Suprapubic skin (tissue), 3 donors: ENCODE data around the gene NDUFA13.

Source experiments
- CTCF ChIP-seq, 2 donors: fragments of 200-600 bp in 1 of 2; fragments of 450-650 bp in 1 of 2; sonication (generic) in 1 of 2; IDR thresholded peaks; one replicate each; pipeline ENCODE4 v1.5.1; 2016 to 2019; ENCODE audit warnings: antibody characterized with exemption in 2 of 2, mild to moderate bottlenecking in 1 of 2, moderate library complexity in 1 of 2
- EP300 ChIP-seq: sonication (generic); formaldehyde crosslinking; IDR thresholded peaks from one replicate; pipeline ENCODE4 v1.6.1; 2017; ENCODE audit warnings: antibody characterized with exemption
- POLR2A ChIP-seq, 2 donors: fragments of 450-650 bp; IDR thresholded peaks; one replicate each; pipeline ENCODE4 v1.6.1; 2017; ENCODE audit warnings: antibody characterized with exemption in 2 of 2, mild to moderate bottlenecking in 2 of 2, moderate library complexity in 2 of 2

GRCh38 chr19:19491321-19492025, 24.6 kb upstream of the NDUFA13 start:
- TF ChIP-seq CTCF (IDR thresholded peaks at IDR 0.05) = no peak
- TF ChIP-seq POLR2A (IDR thresholded peaks at IDR 0.05) = no peak
- no peak for TF ChIP-seq EP300
